Inferior parietal cortex (tissue), 1 donor: ENCODE data around the gene TMEM167B.
"Not testable (repeated sequence)": the region's sequence is repeated elsewhere in the genome, so short reads cannot be mapped to it uniquely, and the experiment has no call there.

ENCODE experiments used
- DNase-seq: peaks from one replicate; pipeline ENCODE4 v3.0.0-alpha.2; 2016; ENCODE audit errors: extremely low spot score

Gene TMEM167B

GRCh38 chr1:109090196-109091077, at the start of gene TMEM167B:
TMEM167B (plus strand) TSS chr1:109090764; CDS start chr1:109090873, 109 bp downstream.
- DNase-seq = peak; percentile 97

GRCh38 chr1:109040989-109041620, 49.5 kb upstream of the TMEM167B start:
- peak; percentile 17 for DNase-seq

GRCh38 chr1:109041621-109042468, 48.7 kb upstream of the TMEM167B start, which contains the start of gene WDR47:
WDR47 (minus strand) TSS chr1:109042102; CDS start chr1:109023512, 18,590 bp downstream.
- peak; percentile 93 for DNase-seq

GRCh38 chr1:109045595-109045994, 45.0 kb upstream of the TMEM167B start:
- no peak for DNase-seq

- no peak for DNase-seq
Measured at GRCh38 chr1:109046671-109047070, 43.9 kb upstream of the TMEM167B start.

GRCh38 chr1:109047339-109047738, 43.2 kb upstream of the TMEM167B start:
- no peak for DNase-seq

- no peak for DNase-seq
Measured at GRCh38 chr1:109048335-109048734, 42.2 kb upstream of the TMEM167B start.

- no peak for DNase-seq
Measured at GRCh38 chr1:109050228-109050995, 40.2 kb upstream of the TMEM167B start.

- not testable (repeated sequence) for DNase-seq
Measured at GRCh38 chr1:109052145-109052544, 38.4 kb upstream of the TMEM167B start.

GRCh38 chr1:109056064-109056463, 34.5 kb upstream of the TMEM167B start:
- DNase-seq = no peak

- no peak for DNase-seq
Measured at GRCh38 chr1:109059026-109059425, 31.5 kb upstream of the TMEM167B start.

GRCh38 chr1:109060707-109061106, 29.9 kb upstream of the TMEM167B start:
- no peak for DNase-seq

GRCh38 chr1:109061183-109061582, 29.4 kb upstream of the TMEM167B start:
- DNase-seq = no peak

GRCh38 chr1:109065137-109065536, 25.4 kb upstream of the TMEM167B start:
- DNase-seq = no peak

GRCh38 chr1:109067883-109068282, 22.7 kb upstream of the TMEM167B start:
- DNase-seq = no peak

- DNase-seq = no peak
Measured at GRCh38 chr1:109069294-109069693, 21.3 kb upstream of the TMEM167B start.

- peak; percentile 97 for DNase-seq
Measured at GRCh38 chr1:109075531-109076490, 14.8 kb upstream of the TMEM167B start, which contains the start of gene TAF13. TAF13 (minus strand) TSS chr1:109076003; CDS start chr1:109075947, 56 bp downstream.

GRCh38 chr1:109078317-109078716, 12.2 kb upstream of the TMEM167B start:
- no peak for DNase-seq

GRCh38 chr1:109079240-109079622, 11.3 kb upstream of the TMEM167B start:
- no peak for DNase-seq
